ENCODE measurements around the gene CYP4A11.
"Not testable (repeated sequence)": the region's sequence is repeated elsewhere in the genome, so short reads cannot be mapped to it uniquely, and the experiment has no call there.

The CYP4A11 gene, protein sequence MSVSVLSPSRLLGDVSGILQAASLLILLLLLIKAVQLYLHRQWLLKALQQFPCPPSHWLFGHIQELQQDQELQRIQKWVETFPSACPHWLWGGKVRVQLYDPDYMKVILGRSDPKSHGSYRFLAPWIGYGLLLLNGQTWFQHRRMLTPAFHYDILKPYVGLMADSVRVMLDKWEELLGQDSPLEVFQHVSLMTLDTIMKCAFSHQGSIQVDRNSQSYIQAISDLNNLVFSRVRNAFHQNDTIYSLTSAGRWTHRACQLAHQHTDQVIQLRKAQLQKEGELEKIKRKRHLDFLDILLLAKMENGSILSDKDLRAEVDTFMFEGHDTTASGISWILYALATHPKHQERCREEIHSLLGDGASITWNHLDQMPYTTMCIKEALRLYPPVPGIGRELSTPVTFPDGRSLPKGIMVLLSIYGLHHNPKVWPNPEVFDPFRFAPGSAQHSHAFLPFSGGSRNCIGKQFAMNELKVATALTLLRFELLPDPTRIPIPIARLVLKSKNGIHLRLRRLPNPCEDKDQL

DNA sequence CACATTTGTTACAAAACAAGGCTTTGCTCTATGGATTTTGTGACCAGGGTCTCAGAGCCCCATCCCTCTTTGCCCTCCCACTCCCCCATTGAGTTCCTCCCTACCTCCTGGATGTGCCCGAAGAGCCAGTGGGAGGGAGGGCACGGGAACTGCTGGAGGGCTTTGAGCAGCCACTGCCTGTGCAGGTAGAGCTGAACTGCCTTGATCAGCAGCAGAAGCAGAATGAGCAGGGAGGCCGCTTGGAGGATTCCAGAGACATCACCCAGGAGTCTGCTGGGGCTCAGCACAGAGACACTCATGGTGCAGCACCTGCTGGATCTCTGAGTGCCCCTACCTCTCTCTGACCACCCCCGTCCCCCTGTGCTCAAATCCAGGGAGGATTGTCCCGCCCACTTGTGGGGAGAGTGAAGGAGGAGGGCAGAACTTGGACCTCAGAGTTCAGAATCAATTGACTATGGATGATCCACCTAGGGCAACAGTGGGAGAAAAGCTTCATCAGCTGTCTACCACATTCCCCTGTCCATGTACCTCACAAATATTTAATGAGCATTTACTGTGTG is at the start of gene CYP4A11:
Gene CYP4A11, minus strand, starts transcription at position 342 of the 560 bp plus-strand sequence. Its CDS starts 43 bp downstream, at position 299.
- TF ChIP-seq POLR2A (IDR thresholded peaks at IDR 0.05; ENCODE audit: low read length) (no peak), GATA1 (IDR thresholded peaks at IDR 0.05; ENCODE audit: low read depth, low read length) (no peak)
- DNase-seq: no peak

- not testable (repeated sequence) for DNase-seq
These were observed 49.3 kb upstream of the CYP4A11 start for GRCh38 chr1:46990541-46990940.

DNA sequence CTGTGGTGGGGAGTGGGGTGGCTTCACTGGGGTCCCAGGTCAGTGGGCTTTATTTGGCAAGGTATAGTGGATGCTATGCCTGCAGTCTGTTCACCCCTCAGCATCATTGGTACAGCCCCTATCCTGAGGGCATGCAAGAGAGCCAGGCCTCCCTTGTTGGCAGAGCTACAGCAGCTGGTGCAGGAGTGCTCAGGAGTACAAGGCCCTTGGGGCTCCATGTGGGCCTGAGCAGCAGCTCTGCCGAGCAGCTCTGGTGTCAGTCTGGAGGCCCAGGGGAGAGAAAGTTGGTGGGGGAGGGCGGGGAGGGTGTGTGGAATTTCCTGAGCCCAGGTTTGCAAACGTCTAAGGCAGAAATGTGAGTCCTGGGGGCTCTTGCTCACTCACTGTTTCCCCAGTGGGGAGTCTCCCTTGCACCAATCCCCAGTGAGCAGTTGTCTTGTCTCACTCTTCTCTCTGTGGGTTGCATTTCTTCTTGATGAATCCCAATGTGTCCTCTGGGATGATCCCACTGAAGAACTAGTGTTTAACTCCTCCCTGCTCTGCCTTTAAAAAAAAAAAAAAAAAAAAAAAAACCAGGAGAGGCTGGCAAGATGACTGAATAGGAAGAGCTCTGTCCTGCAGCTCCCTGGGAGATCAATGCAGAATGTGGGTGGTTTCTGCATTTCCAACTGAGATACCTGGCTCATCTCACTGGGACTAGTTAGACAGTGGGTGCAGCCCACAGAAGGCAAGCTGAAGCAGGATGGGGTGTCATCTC is 42.7 kb upstream of the CYP4A11 start:
- TF ChIP-seq GATA1 (IDR thresholded peaks at IDR 0.05; ENCODE audit: low read depth, low read length) (no peak), POLR2A (IDR thresholded peaks at IDR 0.05; ENCODE audit: low read length) (no peak)
- no peak for DNase-seq

DNA sequence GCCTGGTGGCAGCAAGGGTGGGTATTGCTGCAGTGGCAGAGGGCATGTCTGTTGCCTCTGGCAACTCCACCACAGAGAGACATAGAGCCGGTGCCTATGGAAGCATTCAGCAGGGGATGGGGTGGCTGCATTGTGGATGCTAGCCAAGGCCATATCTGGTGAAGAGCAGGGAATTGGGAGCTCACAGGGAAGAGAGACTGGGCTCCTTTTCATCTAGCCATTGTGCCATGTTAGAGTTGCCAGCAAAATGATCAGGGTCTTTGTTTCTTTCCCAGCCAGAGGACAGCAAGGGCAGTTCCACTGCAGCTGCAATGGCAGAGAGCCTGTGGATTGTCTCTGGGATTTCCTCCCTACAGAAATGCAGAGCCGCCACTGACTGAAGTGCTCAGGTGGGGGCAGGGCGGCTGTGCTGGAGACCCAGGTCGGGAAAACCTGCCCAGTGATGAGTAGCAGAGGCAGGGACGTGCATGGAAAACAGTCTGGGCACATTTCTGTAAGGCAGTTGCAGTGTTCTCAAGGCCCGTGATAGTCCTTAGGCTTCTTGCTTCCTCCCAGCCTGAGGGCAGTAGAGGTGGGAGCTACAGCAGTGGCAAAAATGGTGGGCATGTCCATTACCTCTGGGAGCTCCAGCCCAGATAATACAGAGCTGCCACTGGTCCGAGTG is 42.0 kb upstream of the CYP4A11 start:
- no peak for DNase-seq
- no peak for TF ChIP-seq GATA1 (IDR thresholded peaks at IDR 0.05; ENCODE audit: low read depth, low read length)
- no peak for TF ChIP-seq POLR2A (IDR thresholded peaks at IDR 0.05; ENCODE audit: low read length)

DNA sequence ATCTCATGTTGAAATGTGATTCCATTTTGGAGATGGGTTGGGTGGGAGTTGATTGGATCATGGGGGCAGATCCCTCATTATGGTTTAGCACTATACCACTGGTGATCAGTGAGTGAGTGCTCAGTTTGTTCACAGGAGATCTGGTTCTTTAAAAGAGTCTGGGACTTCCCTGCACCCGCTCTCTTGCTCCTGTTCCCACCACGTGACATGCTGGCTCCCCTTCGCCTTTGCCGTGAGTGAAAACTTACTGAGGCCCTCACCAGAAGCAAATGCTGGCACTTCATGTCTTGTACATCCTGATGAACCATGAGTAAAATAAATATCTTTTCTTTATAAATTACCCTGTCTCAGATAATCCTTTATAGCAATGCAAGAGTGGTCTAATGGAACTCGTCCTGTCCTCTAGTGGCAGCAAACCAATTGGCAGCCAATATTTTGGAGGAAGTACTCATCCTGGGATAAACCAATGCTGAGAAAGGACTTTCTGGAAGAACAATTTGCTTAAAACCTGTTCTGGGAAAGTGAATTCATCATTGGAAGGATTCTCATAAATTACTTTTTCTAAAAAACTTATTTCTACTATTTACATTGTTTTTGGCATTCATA is 27.8 kb upstream of the CYP4A11 start:
- TF ChIP-seq POLR2A (IDR thresholded peaks at IDR 0.05; ENCODE audit: low read length): no peak
- TF ChIP-seq GATA1 (IDR thresholded peaks at IDR 0.05; ENCODE audit: low read depth, low read length): no peak
- DNase-seq: no peak

DNA sequence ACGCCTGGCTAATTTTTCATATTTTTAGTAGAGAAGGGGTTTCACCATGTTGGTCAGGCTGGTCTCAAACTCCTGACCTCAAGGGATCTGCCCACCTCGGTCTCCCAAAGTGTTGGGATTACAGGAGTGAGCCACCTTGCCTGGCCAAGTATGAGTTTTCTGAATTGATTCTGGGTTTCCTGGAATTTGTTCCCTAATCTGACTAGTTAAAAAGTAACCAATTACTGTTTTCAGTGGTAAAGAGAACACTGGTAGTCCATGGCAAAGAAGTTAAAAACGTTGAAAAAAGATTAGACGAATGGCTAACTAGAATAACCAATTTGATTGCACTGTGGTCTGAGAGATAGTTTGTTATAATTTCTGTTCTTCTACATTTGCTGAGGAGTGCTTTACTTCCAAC is 21.0 kb upstream of the CYP4A11 start:
- DNase-seq: not testable (repeated sequence)

DNA sequence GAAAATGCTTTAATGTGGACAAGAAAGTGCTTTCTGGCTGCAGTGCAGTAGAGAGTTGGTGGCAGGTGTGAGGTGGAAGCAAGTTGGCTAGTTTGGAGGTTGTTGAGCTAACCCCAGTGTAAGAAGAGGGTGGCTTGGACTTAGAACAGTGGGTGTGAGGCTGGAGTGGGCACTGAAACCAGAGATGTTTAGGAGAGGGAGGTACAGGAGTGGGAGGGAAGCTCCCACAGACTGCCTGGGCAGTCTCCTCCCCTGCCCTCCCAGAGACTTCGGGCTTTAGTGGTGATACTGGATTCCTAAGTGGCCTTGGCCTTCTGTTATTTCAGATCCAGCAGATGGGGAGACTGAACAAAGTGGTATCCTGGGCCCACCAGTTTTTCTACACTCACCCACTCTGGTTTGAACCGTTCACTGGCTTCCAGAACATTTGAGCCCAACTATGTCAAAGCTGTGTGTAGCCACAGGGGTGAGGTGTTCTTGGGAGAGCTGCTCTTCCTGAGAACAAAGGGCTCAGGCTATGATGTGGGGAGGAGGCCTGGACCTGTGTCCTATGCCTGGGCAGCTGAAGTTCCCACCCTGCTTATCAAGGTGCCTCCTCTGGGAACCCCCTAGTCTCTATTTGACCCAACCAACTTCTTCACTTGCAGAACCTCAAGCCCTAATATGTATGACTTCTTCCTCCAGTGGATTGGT is 19.9 kb upstream of the CYP4A11 start:
- DNase-seq: no peak
- no peak for TF ChIP-seq GATA1 (IDR thresholded peaks at IDR 0.05; ENCODE audit: low read depth, low read length)
- TF ChIP-seq POLR2A (IDR thresholded peaks at IDR 0.05; ENCODE audit: low read length): no peak

GRCh38 chr1:46960250-46960649 is 19.0 kb upstream of the CYP4A11 start:
- TF ChIP-seq GATA1 (IDR thresholded peaks at IDR 0.05; ENCODE audit: low read depth, low read length) (no peak), POLR2A (IDR thresholded peaks at IDR 0.05; ENCODE audit: low read length) (no peak)
- DNase-seq: no peak

DNA sequence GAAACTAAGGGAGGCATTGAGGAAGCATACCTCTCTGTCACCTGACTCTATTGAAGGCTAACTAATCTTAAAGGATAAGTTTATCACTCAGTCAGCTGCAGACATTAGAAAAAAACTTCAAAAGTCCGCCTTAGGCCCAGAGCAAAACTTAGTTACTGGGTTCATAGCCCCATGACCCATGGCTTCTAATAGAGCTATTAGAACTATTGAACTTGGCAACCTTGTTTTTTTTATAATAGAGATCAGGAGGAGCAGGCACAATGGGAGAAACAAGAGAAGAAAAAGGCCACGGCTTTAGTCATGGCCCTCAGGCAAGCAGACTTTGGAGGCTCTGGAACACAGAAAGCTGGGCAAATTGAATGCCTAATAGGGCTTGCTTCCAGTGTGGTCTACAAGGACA is 13.8 kb upstream of the CYP4A11 start:
- DNase-seq: not testable (repeated sequence)

GRCh38 chr1:46953847-46954246 is 12.6 kb upstream of the CYP4A11 start:
- not testable (repeated sequence) for DNase-seq

GRCh38 chr1:46949417-46949666 is 8.1 kb upstream of the CYP4A11 start:
- DNase-seq: not testable (repeated sequence)

- no peak for TF ChIP-seq POLR2A (IDR thresholded peaks at IDR 0.05; ENCODE audit: low read length)
- TF ChIP-seq GATA1 (IDR thresholded peaks at IDR 0.05; ENCODE audit: low read depth, low read length): no peak
- DNase-seq: no peak
These were observed 7.5 kb upstream of the CYP4A11 start for GRCh38 chr1:46948629-46949416.

- DNase-seq: not testable (repeated sequence)
These were observed 6.4 kb upstream of the CYP4A11 start for GRCh38 chr1:46947706-46948105.
